22Rv1 (cell line): ENCODE data around the gene SEPTIN5.

Experiments used
- CTCF ChIP-seq: fragments of 450-650 bp; IDR thresholded peaks from 2 replicates; pipeline ENCODE4 v1.5.1; 2017; ENCODE audit warnings: mild to moderate bottlenecking
- ZFX ChIP-seq: fragments of 450-650 bp; IDR thresholded peaks from 2 replicates; pipeline ENCODE4 v1.6.1; 2017; ENCODE audit warnings: antibody characterized with exemption, borderline replicate concordance

- TF ChIP-seq CTCF (no peak), ZFX (no peak)
Measured at GRCh38 chr22:19764299-19764593, 49.9 kb downstream of the SEPTIN5 start.
